Tongue (tissue), 2 donors: ENCODE results near the gene TSPAN8. TPM values are rescaled to one million over a fixed set of nuclear protein-coding genes. Genes with fewer than 3 reads are reported as not detected.
"Not testable (repeated sequence)": the region's sequence is repeated elsewhere in the genome, so short reads cannot be mapped to it uniquely, and the experiment has no call there.

Experiments
- DNase-seq: peaks from one replicate; pipeline ENCODE4 v3.0.0-alpha.2; 2015
- total RNA-seq: library from RNA; depleted of rRNA; stranded (reverse); fragments of >200 nt; gene quantifications from one replicate; pipeline ENCODE4 v1.2.3, GENCODE V29; 2014

Gene TSPAN8
- total RNA-seq, 1 donor from 2014 or later, result 0.51 TPM

- no peak for DNase-seq
Measured at GRCh38 chr12:71125949-71126348, 31.9 kb downstream of the TSPAN8 start.

GRCh38 chr12:71125515-71125914 is 32.3 kb downstream of the TSPAN8 start:
- peak; percentile 25 for DNase-seq

GRCh38 chr12:71124835-71125460 is 32.9 kb downstream of the TSPAN8 start:
- no peak for DNase-seq

DNA sequence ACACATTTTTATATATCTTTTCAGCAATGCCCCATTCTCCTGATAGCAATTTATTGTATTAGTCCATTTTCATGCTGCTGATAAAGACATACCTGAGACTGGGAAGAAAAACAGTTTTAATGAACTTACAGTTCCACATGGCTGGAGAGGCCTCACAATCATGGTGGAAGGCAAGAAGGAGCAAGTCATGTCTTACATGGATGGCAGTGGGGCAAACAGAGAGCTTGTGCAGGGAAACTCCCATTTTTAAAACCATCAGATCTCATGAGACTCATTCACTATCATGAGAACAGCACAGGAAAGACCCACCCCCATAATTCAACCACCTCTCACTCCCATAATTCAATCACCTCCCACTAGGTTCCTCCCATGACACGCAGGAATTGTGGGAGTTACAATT is 44.7 kb downstream of the TSPAN8 start:
- not testable (repeated sequence) for DNase-seq

DNA sequence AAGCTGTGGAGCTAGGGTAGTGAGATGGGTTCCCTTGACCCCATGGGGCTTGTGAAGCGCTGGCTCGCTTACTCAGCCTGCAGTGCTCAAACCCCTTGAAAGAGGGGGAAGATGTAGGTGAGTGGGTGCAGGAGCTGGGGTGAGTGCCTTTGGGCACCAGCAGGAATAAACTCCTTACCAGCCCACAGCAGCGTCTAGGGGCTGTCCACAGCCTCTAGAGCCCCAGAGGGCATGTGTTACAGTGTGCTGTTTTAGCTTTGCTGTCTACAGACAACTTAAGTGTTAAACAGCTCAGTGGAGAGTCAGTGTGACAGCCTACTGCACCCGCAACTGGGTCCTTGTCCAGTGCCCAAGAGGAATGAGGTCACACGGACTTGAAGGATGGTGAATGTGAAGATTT is 48.0 kb downstream of the TSPAN8 start:
- no peak for DNase-seq

DNA sequence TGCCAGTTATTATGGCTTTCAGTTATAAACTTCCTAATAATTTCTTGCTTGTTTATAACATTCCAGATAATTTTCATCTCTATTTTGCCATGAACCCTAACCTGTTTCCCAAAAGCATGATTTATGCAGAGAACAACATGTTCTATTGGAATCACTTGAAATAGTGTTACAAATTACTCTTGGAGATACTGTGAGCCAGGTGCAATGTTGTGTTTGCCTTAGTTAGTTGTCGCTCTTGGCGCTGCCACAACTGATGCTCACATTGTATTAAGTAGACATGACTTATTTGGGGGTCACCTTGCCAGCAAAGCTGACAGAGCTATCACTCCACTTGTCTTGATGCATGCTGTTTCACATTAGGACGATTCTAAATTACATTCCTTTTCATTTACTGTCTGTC is 49.4 kb downstream of the TSPAN8 start:
- DNase-seq, result peak; percentile 27

DNA sequence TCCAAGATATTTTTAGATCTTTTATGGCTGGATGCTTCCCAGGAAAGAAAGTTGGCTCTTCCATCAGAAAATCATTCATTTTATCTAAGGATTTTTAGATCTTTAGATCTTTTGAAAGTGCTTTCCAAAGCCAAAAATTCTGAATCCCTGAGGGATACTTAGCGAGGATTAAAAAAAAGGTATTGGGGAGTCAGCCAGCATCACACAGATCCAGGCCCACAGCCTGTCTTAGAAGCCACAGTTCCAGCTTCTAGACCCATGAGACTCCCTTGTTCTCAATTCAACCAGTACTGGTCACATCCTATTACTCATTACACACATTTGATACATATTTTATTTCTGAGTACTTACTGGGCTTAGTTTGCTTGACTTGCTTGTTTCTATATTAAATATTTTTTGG is 49.9 kb downstream of the TSPAN8 start:
- peak; percentile 52 for DNase-seq

DNA sequence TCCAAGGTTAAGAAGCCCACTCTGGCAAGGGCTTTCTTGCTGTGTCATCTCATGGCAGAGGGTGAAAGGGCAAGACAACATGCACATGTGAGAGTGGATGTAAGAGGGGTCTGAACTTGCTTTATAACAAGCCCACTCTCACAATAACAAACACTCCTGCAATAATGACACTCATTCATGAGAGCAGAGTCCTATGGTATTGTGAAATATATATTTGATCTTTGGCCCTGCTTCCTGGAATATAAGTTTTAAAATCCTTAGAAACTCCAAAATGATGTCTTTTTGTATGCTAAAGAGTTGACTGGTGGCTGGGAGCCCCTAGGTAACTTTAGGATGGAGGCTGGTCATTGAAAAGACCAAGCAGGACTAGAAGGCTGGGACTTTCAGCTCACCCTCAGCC is 51.8 kb downstream of the TSPAN8 start:
- DNase-seq, result no peak

DNA sequence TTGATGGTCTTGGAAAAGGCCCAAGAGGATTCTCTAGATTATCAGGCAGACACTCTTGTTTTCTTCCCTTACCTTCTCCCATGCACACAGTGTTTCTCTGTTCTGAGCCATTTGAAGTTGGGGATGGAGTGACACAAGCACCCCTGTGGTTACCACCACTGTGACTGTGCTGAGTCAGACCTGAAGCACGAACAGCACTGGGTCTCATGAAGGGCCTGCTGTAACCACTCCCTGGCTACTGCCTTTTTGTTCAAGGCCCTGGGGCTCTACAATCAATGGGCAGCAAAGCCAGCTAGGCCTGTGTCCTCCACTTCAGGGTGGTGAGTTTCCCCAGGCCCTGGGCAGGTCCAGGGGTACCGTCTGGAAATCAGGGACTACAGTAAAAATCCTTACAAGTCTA is 65.5 kb downstream of the TSPAN8 start:
- DNase-seq, result no peak

DNA sequence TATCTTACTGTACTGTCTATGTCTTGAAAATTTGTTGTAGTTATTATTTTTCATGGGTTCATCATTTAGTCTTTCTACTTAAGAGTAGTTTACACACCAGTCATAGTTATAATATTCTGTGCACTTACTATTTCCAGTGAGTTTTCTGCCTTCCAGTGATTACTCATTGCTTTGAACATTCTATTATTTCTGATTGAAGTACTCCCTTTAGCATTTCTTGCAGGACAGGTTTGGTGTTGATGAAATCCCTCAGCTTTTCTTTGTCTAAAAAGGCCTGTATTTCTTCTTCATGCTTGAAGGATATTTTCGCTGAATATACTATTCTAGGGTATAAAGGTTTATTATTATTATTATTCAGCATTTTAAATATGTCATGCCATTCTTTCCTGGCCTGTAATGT is 66.8 kb downstream of the TSPAN8 start:
- DNase-seq, result no peak

- no peak for DNase-seq
Measured at GRCh38 chr12:71085575-71085974, 72.2 kb downstream of the TSPAN8 start.

GRCh38 chr12:71075743-71076142 is 82.1 kb downstream of the TSPAN8 start:
- no peak for DNase-seq

Other genes with a start within 250 kb of the TSPAN8 start
- 1.2 TPM for gene PTPRR, start 237.3 kb downstream of the TSPAN8 start, total RNA-seq